Measurements from ENCODE around the gene UBE2O. TPM values are rescaled to one million over a fixed set of nuclear protein-coding genes. Genes with fewer than 3 reads are reported as not detected.

Gene UBE2O
- total RNA-seq, 1 donor from 2014 or later = 27.1 TPM

- intact Hi-C loops (cut with DNase I) = no loop called here
- DNase-seq (ENCODE audit: low spot score) (no peak), ATAC-seq (no peak)
Observed at GRCh38 chr17:76343106-76343505, 109.8 kb downstream of the UBE2O start.

- intact Hi-C loops (cut with DNase I) = no loop called here
- ATAC-seq (no peak), DNase-seq (ENCODE audit: low spot score) (no peak)
Observed at GRCh38 chr17:76341301-76341700, 111.7 kb downstream of the UBE2O start.

Other genes starting within 250 kb of the UBE2O start
- gene RNF157, start 212.7 kb downstream of the UBE2O start, total RNA-seq = 15.8 TPM
- 38.4 TPM for gene UBALD2, start 187.8 kb downstream of the UBE2O start, total RNA-seq
- gene QRICH2, start 144.9 kb downstream of the UBE2O start, total RNA-seq = 4.1 TPM
- gene PRPSAP1, start 99.2 kb downstream of the UBE2O start, total RNA-seq = 74.3 TPM
- 19.4 TPM for gene SPHK1, start 68.5 kb downstream of the UBE2O start, total RNA-seq
- not detected for gene AANAT, start 14.5 kb upstream of the UBE2O start, total RNA-seq
- 37.9 TPM for gene RHBDF2, start 48.3 kb upstream of the UBE2O start, total RNA-seq
- 57.7 TPM for gene CYGB, start 84.6 kb upstream of the UBE2O start, total RNA-seq
- gene PRCD, start 86.9 kb upstream of the UBE2O start, total RNA-seq = 9.8 TPM
- 104 TPM for gene ST6GALNAC2, start 132.7 kb upstream of the UBE2O start, total RNA-seq
- gene ST6GALNAC1, start 190.6 kb upstream of the UBE2O start, total RNA-seq = 1.8 TPM